ENCODE results near the gene LRCH4. TPM values are rescaled to one million over a fixed set of nuclear protein-coding genes. Genes with fewer than 3 reads are reported as not detected.

The LRCH4 gene
- total and polyA plus RNA-seq, 9 of the 15 experiments (the other 6 are each of a cell fraction or from before 2014, with no cell fraction given) = 0.06 to 63.3 (median 15.0) TPM

DNA sequence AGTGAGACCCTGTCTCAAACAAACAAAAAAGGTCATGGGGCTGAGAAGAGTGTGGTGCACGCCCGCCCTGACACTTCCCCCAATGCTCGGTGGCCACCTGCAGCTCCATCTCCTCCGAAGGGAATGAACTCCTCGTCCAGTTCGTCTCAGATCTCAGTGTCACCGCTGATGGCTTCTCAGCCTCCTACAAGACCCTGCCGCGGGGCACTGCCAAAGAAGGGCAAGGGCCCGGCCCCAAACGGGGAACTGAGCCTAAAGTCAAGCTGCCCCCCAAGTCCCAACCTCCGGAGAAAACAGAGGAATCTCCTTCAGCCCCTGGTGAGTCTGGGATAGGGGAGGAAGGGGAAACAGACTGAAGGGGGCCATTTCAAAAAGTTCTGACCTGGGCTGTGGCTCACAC is 20.4 kb upstream of the LRCH4 start (continued):
- TF ChIP-seq CREB1 (IDR thresholded peaks at IDR 0.05) (no peak), CREB1 (CRISPR knock-in tag; IDR thresholded peaks at IDR 0.05) (no peak), KDM2B (CRISPR knock-in tag; IDR thresholded peaks at IDR 0.05) (no peak), POLR2H (tag; IDR thresholded peaks at IDR 0.05; ENCODE audit: low read depth) (no peak)

DNA sequence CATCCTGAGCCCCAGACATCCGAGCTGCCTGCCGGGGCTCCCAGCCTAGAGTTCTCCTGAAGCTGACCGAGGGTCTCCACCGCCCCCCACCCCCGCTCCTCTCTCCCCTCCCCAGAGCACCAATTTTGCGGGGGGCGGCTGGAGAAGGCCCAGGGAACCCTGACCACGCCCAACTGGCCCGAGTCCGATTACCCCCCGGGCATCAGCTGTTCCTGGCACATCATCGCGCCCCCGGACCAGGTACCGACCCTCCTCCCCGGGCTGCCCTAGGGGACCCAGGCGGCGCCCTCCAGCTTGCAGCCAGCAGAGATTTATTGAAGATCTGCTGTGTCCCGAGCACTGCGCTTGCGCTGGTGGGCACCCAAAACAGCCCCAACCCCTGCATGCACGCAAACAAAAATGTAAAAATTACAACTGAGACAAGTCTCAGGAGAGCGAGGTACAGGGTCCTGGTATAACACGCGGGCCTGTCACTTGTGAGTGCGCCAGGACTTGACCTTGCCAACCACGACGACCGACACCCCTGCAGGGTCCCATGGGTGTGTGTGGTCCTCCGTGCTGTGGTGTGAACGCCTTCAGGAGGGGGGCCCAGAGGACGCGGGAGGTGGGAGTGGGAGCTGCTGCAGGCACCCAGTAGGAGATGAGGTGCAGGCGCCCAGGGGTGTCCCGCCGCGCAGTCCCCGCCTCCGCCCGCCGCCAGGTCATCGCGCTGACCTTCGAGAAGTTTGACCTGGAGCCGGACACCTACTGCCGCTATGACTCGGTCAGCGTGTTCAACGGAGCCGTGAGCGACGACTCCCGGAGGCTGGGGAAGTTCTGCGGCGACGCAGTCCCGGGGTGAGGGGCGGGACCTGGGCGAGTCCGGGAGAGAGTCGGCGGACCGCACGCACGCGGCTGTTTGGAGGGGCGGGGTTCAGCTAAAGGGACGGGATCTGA is 19.3 kb upstream of the LRCH4 start:
- FAIRE-seq (peak; percentile 67), ATAC-seq (peak; percentile 41), DNase-seq (ENCODE audit: extremely low read depth in 1 of 4, low spot score in 3 of 4) (peak; percentile 72 to 82 (median 75))
- Histone ChIP-seq H3K4me1 (replicated peaks in 1 of 2; ENCODE audit: control insufficient read depth in 2 of 2, insufficient read depth in 2 of 2, low read length in 2 of 2) (peaks cover 35 to 59% of the 10 kb centered on the region in 2 experiments), H3K79me2 (ENCODE audit: control insufficient read depth, insufficient read depth, low read length) (peaks cover 5% of the 10 kb centered on the region; the same call in 1 of the 3 replicates), H3K27me3 (ENCODE audit: control insufficient read depth in 2 of 2, insufficient read depth in 2 of 2, low read length in 2 of 2) (no peaks in the 10 kb centered on the region), H3K9me1 (ENCODE audit: control insufficient read depth, insufficient read depth, low read length) (peaks cover 5% of the 10 kb centered on the region), H4K20me1 (replicated peaks; ENCODE audit: control insufficient read depth, insufficient read depth, low read length) (no peaks in the 10 kb centered on the region), H3K27ac (ENCODE audit: extremely low read depth, low read depth, low read length) (peak overlapping the region; percentile 48; the same call in 2 of the 3 replicates), H2AFZ (ENCODE audit: low read depth, low read length) (peak overlapping the region; percentile 86), H3K4me2 (ENCODE audit: insufficient read depth, low read length) (peak overlapping the region; percentile 89), H3K9ac (ENCODE audit: insufficient read depth in 1 of 2, low read depth in 2 of 2, low read length in 2 of 2) (peak overlapping the region; percentile 42 to 90; a peak in 3 of 4 replicates), H3K4me3 (peak overlapping the region; percentile 58), H3K36me3 (ENCODE audit: control insufficient read depth, insufficient read depth, low read length) (no peaks in the 10 kb centered on the region), H3K9me3 (replicated peaks; ENCODE audit: control insufficient read depth, insufficient read depth, low read depth, low read length) (no peaks in the 10 kb centered on the region)
- intact Hi-C loops (cut with micrococcal nuclease) = loop anchor here (2.0 kb wide), 2 partner anchors 68 to 88 kb away; partner anchors contain the start of gene GNB2
- ChIA-PET CTCF (ENCODE audit: low intra/inter-chr PET ratio) (interaction anchor here (0.5 to 1.0 kb wide), 5 partner anchors 46 to 245 kb away, joined by 3 to 8 read pairs (median 3); no protein-coding TSS in a partner anchor), POLR2A (interaction anchor here (0.6 to 1.6 kb wide), 4 partner anchors 19 to 154 kb away, joined by 3 to 8 read pairs (median 3); partner anchors contain the start of genes FBXO24 and LRCH4)
- WGBS (ENCODE audit: insufficient coverage, low coverage, missing lambda C conversion rate) = 15% methylated on average over 59 of the region's 68 CpGs
- in situ Hi-C loops (cut with MboI) = no loop called here
- TSS peak; percentile 47 for BruUV-seq (replicated peaks)
- peak; percentile 45; the same call in 1 of the 2 replicates for TF ChIP-seq CREB1 (IDR thresholded peaks at IDR 0.05)
- TF ChIP-seq CREB1 (CRISPR knock-in tag; IDR thresholded peaks at IDR 0.05) = no peak
- TF ChIP-seq, protein P1, sequence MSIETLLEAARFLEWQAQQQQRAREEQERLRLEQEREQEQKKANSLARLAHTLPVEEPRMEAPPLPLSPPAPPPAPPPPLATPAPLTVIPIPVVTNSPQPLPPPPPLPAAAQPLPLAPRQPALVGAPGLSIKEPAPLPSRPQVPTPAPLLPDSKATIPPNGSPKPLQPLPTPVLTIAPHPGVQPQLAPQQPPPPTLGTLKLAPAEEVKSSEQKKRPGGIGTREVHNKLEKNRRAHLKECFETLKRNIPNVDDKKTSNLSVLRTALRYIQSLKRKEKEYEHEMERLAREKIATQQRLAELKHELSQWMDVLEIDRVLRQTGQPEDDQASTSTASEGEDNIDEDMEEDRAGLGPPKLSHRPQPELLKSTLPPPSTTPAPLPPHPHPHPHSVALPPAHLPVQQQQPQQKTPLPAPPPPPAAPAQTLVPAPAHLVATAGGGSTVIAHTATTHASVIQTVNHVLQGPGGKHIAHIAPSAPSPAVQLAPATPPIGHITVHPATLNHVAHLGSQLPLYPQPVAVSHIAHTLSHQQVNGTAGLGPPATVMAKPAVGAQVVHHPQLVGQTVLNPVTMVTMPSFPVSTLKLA (conservative IDR thresholded peaks at IDR 0.05) = peak; percentile 36 to 68; a peak in 2 of 4 replicates
- TF ChIP-seq FOSL1 (tag; conservative IDR thresholded peaks at IDR 0.05) = peak; percentile 25; the same call in 1 of the 2 replicates
- TF ChIP-seq, protein P2, sequence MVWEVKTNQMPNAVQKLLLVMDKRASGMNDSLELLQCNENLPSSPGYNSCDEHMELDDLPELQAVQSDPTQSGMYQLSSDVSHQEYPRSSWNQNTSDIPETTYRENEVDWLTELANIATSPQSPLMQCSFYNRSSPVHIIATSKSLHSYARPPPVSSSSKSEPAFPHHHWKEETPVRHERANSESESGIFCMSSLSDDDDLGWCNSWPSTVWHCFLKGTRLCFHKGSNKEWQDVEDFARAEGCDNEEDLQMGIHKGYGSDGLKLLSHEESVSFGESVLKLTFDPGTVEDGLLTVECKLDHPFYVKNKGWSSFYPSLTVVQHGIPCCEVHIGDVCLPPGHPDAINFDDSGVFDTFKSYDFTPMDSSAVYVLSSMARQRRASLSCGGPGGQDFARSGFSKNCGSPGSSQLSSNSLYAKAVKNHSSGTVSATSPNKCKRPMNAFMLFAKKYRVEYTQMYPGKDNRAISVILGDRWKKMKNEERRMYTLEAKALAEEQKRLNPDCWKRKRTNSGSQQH (CRISPR knock-in tag; IDR thresholded peaks at IDR 0.05) = no peak
- peak; percentile 73 to 79 for TF ChIP-seq NRF1 (conservative IDR thresholded peaks at IDR 0.05 in 1 of 2, IDR thresholded peaks at IDR 0.05 in 1 of 2)
- TF ChIP-seq RCOR1 (IDR thresholded peaks at IDR 0.05; ENCODE audit: borderline replicate concordance in 1 of 2, low read depth in 2 of 2, low read length in 2 of 2) = peak in 1 of 2 experiments; percentile 2; a peak in 1 of 4 replicates
- TF ChIP-seq, protein P3, sequence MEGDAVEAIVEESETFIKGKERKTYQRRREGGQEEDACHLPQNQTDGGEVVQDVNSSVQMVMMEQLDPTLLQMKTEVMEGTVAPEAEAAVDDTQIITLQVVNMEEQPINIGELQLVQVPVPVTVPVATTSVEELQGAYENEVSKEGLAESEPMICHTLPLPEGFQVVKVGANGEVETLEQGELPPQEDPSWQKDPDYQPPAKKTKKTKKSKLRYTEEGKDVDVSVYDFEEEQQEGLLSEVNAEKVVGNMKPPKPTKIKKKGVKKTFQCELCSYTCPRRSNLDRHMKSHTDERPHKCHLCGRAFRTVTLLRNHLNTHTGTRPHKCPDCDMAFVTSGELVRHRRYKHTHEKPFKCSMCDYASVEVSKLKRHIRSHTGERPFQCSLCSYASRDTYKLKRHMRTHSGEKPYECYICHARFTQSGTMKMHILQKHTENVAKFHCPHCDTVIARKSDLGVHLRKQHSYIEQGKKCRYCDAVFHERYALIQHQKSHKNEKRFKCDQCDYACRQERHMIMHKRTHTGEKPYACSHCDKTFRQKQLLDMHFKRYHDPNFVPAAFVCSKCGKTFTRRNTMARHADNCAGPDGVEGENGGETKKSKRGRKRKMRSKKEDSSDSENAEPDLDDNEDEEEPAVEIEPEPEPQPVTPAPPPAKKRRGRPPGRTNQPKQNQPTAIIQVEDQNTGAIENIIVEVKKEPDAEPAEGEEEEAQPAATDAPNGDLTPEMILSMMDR (IDR thresholded peaks at IDR 0.05 in 2 of 3, conservative IDR thresholded peaks at IDR 0.05 in 1 of 3; ENCODE audit: insufficient read depth in 2 of 3, low read depth in 1 of 3, low read length in 3 of 3) = 0 out of 6 replicates have a peak, but pooled peaks of 1 of the 3 experiments have one; percentile 18
- peak; percentile 90 for TF ChIP-seq L3MBTL2 (IDR thresholded peaks at IDR 0.05)
- TF ChIP-seq ZKSCAN1 (IDR thresholded peaks at IDR 0.05; ENCODE audit: low read depth, low read length) = peak; percentile 5; the same call in 1 of the 2 replicates

All from K562 (cell line).